NCI-H2196 (cell line): ENCODE measurements around the gene LHPP.

Experiments used
- DNase-seq: peaks from one replicate; lab custom pipeline; 2025; ENCODE audit not compliant: unreplicated experiment; lab: John Stamatoyannopoulos, UW

LHPP gene

DNA sequence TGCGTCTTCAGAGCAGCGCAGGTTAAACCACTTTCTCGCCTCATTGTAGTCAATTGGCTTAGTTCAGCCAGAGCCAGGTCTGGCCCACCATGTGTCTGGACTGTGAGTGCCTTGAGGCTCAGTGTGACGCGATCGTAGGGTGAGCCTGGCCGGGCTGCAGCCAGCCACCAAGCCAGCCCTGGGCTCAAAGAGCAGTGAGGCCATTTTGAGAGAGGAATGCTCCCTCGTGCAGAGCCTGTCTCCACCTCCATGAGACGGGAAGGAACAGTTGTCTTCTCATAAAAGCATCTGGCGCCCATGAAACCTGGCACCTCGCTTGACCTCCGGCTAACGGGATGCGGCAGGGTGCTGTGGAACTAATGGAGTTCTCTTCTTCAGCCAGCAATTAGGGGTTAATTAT lies 34.5 kb downstream of the LHPP start:
- DNase-seq = no peak

DNA sequence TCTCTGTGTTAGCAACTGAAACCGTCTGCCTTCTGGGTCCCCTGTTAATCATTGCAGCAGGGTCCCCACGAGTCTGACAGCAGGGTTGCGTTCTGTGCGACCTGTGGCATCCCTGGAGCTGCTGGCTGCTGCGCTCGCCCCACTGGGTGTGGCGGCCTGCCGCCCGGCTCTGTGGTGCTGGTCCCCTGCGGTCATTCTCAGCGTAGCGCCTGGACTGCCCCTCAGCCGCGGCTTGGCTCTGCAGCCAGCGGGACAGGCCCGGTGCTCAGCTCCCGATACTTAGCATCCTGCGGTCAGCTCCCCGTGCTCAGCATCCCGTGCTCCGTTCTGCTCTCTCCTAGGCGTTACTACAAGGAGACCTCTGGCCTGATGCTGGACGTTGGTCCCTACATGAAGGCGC lies 35.0 kb downstream of the LHPP start:
- no peak for DNase-seq

DNA sequence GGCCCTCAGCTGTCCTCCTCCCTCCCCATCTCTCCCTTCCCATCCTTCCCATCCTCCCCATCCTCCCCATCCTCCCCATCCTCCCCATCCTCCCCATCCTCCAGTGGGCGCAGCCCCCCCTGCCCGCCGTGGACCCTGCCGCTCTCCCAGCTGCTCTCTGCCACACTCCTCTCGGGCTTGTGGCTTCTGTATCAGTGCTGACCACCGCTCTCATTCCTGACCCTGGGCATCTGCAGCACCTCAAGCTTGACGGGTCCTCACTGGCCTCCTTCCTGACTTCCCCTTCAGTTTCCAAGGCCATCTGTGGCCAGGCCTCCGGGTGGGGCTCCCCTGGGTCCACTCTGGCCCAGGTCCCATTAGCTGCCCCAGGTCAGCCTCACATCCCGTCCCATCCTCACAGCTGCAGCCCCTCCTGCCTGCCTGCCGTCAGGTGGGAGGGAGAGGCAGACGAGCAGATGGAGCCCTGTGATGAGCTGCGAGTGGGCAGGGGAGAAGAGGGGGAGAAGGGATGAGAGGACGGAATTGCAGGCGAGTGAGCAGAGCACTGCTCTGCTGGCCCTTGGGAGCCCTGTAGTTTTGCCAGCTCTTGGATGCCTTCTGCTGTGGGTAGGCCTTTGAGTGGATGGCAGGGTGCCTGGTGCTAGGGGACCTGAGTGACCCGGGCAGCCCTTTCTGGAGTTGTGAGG lies 35.7 kb downstream of the LHPP start:
- DNase-seq = no peak

DNA sequence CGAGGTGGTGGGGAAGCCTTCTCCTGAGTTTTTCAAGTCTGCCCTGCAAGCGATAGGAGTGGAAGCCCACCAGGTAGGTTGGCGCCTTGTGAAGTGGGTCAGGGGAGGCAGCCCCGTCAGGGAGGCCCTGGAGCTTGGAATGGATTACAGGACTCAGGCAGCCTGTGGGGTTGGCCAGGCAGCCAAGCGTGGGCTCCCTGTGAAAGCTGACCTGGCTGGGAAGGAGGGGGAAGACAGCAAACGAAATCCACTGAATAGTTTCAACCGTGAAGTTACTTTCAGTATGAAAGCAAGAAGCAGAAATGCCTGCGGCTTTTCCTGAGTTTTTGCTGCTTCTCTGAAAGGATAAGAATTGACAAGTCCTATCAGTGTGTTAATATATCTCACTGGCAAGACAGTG lies 36.4 kb downstream of the LHPP start:
- DNase-seq = no peak

DNA sequence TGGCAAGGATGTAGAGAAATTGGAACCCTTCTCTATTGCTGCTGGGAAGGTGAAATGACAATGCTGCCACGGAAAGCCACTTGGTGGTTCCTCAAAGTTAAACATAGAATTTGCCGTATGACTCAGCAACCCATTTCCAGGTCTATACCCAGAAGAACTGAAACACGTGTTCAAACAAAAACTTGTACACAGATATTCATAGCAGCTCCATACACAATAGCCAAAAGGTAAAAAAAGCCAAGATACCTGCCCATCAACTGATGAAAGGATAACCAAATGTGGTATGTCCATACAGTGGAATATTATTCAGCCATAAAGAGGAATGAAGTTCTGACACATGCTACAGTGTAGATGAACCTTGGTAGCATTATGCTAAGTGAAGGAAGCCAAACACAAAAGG lies 39.1 kb downstream of the LHPP start:
- DNase-seq = no peak

DNA sequence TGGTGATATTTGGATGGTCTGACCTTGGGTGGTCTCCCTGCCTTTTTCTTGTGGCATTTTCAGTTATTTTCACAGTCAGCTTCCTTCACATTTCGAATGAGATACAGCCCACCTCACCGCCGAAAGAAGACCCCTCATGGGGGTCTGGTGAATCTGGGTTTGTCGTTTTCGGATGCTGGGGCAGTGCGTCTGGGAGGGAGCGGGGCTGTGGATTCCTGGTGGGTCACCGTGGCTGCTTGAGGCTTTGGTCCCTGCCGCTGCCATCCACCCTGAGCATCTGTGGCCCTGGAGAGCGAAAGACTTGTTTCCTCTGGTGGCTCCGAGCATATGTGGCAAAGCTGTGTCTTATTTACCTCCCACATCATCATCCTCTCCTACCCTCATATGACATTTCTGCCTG lies 43.1 kb downstream of the LHPP start:
- no peak for DNase-seq

DNA sequence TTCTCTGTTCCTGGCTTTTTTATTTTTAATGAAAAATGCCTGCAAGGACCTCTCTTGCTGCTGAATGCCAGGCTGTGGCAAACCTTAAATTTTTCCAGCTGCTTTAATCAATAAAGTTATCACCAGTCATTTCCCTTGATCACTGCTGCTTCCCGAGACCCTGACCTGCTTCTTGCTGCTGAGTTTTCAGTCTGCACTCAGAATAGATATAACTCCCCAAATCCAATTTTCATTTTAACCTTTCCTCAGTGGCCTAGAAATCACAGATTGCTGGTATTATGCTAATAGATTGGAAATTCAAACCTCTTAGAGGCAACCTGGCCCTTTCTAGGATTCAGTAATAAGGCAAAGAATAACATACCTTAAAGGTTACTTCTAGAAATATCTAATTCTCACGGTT lies 43.7 kb downstream of the LHPP start:
- no peak for DNase-seq

DNA sequence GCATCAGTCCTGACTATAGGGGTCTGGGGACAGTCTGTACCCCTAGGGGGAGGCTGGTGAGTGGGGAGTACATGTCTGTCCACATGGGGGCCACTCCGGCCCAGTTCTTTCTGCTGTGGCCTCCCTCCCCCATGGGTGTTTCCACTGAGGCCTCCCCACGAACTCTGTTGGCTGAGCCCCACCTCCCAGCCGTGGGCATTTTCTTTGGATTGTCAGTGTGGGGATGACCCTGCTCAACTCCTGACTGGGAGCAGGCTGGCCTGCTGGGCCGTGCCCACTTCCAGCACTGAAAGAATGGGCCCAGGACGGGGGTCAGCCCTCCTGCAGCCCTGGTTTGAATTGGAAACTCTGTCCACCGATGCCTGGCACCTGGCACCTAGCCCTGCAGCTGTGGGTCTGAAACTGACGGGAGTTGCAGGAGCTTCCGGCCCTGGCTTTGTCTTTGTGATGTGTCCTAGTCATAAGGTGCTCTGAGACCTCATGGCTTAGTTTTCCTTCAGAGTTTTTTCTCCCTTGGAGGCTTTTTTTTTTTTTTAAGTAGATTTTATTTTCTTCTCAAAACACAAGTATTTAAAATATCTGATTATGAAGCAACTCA lies 46.5 kb downstream of the LHPP start:
- no peak for DNase-seq

DNA sequence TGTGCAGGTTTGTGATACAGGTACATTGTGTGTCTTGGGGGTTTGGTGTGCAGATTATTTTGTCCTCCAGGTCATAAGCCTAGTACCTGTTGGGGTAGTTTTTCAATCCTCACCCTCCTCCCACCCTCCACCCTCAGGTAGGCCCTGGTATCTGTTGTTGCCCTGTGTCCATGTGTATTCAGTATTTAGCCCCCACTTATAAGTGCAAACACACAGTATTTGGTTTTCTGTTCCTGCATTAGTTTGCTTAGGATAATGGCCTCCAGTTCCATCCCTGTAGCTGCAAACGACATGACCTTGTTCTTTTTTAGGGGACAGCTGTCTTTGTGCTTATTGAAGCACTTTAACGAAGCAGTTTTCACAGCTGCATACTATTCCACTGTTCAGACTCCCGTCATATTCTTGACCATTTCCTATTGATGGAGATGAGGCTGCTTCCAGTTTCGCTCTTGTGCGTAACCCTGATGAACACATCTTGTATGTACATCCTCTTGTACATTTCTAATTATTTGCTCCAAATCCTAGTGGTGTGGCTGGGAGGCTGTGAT lies 47.4 kb downstream of the LHPP start:
- no peak for DNase-seq

DNA sequence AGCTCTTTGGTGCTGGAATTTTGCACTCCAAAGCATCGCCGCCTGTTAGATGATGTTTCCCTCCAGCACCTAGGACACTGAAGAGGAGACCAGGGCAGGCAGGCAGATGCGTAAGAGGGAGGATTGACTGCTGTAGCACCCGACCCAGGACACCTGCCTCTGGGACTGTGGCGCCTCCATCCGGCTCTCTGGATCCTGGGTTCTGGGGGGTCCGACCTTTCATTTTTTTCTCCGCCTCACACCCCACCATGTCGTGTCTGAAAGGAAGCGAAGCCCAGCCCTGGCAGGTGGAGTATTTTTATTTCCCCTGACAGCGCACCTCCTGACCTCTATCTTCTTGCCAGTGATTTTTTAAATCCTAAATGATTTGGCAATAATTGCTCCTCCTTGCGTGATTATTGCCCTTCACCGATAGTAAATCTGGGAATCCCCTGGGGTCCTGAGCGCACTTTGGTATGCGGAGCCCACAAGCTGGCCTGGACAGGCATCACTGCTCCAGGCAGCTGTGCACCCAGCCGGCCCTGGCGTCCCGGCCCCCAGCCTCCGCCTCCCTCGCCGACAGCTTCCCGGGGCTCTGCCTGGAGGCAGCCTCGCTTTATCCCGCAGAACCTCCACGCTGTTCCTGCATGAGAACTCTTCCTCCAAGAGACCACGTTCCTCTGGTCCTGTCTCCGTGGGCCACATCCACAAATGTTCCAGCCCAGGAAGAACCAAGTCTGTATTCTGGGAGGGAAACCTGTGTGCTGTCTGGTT lies 48.4 kb downstream of the LHPP start:
- no peak for DNase-seq

DNA sequence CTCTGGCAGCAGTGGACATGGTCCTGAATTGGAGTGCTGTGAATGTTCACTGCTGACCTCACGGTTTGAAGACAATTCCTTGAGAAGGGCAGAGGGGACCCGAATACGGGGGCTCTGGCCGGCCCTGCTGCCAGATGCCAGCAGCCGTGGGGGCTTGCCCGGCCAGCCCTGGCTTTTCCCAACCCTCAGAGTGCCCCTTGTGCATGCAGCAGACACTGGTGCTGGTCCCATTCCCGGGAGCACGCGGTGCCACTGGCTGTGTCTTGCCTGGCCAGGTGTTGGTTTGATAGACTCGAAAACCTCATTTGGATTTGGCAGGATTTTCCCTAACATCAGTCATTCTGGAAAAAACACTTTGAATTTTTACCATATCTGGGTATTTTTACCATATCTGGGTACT lies 49.1 kb downstream of the LHPP start:
- no peak for DNase-seq

DNA sequence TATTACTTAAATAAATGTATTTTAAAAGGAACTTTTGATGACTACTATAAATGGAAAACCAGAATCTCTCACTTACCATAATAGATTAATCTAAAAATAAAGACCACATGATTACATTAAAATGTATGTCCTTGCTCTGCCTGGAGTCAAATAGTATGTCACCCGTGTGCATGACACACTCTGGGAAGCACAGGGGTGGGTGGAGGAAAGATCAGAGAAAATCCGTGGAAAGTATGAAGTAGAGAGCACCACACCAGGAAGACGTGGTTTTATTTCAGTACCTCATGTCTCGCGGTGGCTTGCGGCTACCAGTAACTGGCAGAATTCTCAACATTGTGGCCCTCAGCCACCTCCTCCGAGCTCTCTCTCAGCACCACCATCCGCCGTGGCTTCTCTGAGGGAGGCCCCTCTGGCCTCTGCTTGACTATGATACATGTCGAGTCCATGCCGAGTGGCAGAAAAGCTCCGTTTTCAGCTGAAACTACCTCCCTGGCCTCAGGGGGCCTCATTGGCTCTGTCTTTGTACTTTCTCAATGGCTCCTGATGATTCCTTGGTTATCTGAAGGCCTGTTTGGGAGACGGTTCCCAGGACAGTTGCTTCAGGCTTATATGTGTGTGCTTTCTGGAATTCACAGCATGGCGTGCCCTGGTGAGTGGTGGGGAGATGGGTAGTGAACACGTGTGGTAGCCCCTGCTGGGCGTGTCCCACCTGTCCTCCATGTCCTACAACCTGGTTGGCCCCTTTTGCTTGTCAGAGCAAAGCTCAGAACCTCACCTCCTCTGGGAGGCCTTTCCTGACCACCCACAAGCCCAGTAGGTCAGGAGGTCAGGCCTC lies 49.8 kb downstream of the LHPP start:
- DNase-seq = no peak

DNA sequence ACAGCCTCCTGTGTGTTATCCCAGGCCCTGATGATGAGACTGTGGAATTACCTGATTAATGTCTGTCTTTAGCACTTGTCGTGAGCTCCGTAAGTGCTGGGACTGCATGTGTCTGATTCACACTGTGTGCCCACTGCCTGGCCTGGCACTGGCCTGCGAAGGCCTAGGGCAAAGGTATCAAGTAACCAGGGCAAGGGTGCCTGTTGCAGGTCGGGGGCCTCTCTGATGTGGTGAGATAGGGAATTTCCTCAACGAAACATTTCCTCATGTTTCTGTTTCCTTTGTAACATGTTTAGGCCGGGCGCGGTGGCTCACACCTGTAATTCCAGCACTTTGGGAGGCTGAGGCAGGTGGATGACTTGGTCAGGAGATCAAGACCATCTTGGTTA lies 50.4 kb downstream of the LHPP start:
- no peak for DNase-seq

DNA sequence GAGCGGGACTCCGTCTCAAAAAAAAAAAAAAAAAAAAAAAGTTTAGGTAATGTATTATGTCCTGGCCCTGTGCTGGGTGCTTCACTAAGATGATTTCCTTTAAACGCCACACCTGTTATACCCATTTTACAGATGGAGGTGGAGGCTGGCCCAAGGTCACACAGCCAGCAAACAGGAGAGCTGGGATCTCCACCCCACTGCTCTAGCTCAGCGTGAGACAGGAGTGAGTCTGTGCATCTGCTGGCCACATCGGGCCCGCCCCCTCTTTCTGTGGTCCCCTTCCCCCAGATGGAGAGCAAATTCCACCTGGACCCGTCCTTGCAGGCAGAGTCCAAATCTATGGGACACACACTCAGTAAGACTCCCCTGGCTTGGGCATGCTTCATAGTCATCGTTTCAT lies 51.0 kb downstream of the LHPP start:
- DNase-seq = no peak

DNA sequence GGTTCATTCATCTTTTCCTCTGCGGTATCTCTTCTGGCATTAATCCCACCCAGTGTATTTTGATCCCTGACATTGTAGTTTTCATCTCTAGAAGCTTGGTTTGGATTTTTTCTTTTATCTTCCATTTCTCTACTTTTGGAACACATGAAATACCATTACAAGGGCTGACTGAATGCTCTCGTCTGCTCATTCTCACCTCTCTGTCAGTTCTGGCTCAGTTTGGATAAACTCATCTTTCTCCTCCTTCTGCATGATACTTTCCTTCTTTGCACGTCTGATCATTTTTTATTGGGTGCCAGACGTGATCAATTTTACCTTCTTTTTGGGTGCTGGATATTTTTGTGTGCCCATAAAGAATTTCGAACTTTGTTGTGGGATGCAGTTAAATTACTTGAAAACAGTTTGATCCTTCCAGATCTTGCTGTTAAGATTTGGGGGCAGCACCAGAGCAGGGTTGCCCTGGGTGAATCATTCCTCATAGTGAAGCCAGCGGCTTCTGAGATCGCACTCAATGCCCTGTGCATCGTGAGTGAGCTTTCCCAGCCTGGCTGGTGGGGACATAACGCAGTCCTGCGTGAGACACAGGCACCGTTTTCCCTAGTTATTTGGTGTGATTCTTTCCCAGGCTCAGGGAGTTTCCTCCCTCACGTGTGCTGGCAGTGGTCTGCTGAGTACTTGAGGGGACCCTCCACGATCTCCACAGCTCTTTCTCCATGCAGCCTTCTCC lies 53.8 kb downstream of the LHPP start:
- no peak for DNase-seq

DNA sequence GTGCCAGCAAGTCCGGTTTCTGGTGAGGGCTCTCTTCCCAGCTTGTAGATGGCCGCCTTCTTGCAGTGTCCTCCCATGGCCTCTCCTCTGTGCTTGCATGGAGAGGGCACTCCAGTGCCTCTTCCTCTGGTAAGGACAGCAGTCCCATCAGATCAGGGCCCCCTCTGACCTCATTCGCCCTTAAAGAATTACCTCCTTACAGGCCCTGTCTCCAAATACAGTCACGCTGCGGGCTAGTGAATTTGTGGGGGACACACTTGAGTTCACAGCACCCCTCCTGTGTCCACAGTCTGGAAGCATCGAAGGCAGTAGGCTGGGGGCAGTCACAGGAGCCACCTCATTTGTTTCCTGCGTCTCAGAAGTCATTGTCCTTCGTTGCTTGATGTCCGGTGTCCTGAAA lies 54.6 kb downstream of the LHPP start:
- DNase-seq = no peak

DNA sequence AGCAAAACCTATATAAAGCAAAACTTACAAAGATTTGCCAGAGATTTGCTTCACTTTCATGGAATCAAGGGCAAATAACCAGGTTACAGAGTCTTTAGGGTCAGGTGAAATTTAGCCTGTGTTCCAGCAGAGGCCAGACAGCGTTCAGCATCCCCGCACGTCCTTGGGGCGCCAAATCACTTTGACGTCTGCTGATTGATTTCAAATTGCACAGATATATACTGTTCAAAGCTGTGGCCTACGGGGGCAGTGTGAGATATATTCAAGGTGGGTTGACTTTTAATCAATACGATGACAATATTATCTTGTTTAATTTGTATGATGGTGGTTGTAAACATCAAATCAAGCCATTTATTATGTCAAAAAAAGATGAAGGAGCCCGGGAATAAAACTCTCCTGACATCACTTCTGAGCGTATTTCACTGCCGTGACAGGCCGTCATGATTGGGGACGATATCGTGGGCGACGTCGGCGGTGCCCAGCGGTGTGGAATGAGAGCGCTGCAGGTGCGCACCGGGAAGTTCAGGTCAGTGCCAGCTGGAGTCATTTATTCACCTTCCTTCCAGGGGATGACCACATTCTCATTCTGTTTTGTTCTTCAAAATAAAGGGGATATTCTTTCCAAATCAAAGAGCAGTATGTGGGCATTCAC lies 55.2 kb downstream of the LHPP start:
- no peak for DNase-seq

DNA sequence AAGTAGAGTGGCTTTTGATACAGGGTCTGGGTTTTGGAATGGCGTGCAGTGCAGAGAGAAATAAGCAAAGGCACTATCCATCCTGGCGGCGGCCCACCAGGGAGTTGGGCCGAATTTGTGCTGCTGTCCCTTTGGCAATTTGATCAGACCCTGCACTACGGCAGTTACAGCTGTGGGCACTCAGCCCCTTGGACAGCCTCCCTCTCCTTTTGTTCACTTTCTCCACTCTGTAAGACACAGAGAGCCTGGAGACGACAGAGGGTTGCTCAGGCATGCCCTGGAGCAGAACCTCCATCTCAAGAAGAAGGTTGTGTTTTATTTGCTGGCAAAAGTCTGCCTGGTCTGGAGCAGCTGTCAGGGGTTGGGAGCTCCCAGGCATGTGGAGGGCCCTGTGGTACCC lies 55.8 kb downstream of the LHPP start:
- DNase-seq = no peak

DNA sequence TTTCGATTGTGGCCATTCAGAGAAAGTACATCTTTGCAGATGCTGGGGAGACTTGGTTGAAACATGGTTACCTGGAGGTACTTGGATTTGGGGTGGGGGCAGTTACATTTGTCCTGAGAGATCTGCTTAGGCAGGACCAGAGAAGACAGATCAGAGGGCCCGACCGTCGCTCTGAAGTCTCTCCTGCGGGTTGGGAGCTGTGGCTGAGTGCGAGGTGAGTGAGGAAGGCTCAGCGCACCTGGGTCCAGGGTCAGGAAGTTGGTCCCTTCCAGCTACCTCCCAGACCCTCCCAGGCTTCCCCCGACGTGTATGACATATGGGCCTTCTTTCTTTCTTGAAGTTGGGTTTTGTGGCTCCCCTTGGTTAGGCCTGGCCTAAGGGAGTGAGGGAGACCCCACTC lies 56.3 kb downstream of the LHPP start:
- no peak for DNase-seq

DNA sequence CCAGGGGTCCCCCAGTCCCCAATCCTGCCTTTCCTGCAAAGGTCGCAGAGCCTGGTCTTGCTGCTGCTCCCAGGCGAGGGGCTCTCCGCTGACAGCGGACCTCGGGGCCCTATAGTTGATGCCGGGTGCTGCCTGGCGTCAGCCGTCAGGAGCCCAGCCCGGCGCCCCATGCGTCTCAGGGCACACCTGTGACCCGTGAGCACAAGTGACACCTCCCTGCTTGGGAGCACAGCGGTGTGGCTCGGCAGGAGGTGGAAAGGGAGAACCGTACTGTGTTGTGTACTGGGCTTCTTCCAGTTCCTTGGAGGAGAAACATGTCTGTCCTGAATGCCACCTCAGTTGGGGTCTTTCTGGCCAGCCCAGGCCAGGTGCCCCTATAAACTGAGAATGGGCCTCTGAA lies 56.7 kb downstream of the LHPP start:
- no peak for DNase-seq
